Stomach (tissue), 4 donors: ENCODE results near the gene CEP72.

ENCODE experiments used
- POLR2AphosphoS5 ChIP-seq, 3 donors: sonication (generic); formaldehyde crosslinking; IDR thresholded peaks; one replicate each; pipeline ENCODE4 v1.6.1; 2016; ENCODE audit warnings: antibody characterized with exemption in 3 of 3
- TF ChIP-seq, protein P1 (sequence below), 7 experiments: fragments of 450-650 bp in 4 of 7; fragments of 200-600 bp in 3 of 7; sonication (generic) in 3 of 7; IDR thresholded peaks; one replicate each; pipeline ENCODE4 v1.5.1; 2016 to 2019; ENCODE audit warnings: antibody characterized with exemption in 7 of 7, control low read depth in 2 of 7, mild to moderate bottlenecking in 1 of 7

GRCh38 chr5:673161-673830 is 61.2 kb downstream of the CEP72 start:
- no peak for TF ChIP-seq POLR2AphosphoS5 (IDR thresholded peaks at IDR 0.05)
- TF ChIP-seq, protein P1, sequence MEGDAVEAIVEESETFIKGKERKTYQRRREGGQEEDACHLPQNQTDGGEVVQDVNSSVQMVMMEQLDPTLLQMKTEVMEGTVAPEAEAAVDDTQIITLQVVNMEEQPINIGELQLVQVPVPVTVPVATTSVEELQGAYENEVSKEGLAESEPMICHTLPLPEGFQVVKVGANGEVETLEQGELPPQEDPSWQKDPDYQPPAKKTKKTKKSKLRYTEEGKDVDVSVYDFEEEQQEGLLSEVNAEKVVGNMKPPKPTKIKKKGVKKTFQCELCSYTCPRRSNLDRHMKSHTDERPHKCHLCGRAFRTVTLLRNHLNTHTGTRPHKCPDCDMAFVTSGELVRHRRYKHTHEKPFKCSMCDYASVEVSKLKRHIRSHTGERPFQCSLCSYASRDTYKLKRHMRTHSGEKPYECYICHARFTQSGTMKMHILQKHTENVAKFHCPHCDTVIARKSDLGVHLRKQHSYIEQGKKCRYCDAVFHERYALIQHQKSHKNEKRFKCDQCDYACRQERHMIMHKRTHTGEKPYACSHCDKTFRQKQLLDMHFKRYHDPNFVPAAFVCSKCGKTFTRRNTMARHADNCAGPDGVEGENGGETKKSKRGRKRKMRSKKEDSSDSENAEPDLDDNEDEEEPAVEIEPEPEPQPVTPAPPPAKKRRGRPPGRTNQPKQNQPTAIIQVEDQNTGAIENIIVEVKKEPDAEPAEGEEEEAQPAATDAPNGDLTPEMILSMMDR (IDR thresholded peaks at IDR 0.05) = no peak
